Measurements from ENCODE around the gene GKN2. TPM values are rescaled to one million over a fixed set of nuclear protein-coding genes. Genes with fewer than 3 reads are reported as not detected.

The GKN2 gene
- total RNA-seq, 1 experiment from 2014 or later: not detected

GRCh38 chr2:68992933-68993332 is 40.2 kb upstream of the GKN2 start:
- Mint-ChIP-seq H3K36me3 (ENCODE audit: insufficient read depth, unreplicated experiment) (no peaks in the 10 kb centered on the region), H3K4me3 (ENCODE audit: unreplicated experiment) (no peak overlapping the region), H3K4me1 (ENCODE audit: low read depth, unreplicated experiment) (no peaks in the 10 kb centered on the region), H3K27me3 (ENCODE audit: insufficient read depth, unreplicated experiment) (peaks cover 15% of the 10 kb centered on the region), H3K27ac (ENCODE audit: unreplicated experiment) (no peak overlapping the region), H3K9me3 (ENCODE audit: unreplicated experiment) (no peaks in the 10 kb centered on the region)
- Histone ChIP-seq H3K4me3 (ENCODE audit: low read depth, low read length) (no peak overlapping the region), H3K4me1 (no peaks in the 10 kb centered on the region), H3K27me3 (replicated peaks; ENCODE audit: control insufficient read depth, insufficient read depth, low read length) (no peaks in the 10 kb centered on the region), H3K36me3 (ENCODE audit: control insufficient read depth, insufficient read depth, low read length) (no peaks in the 10 kb centered on the region), H3K9me3 (no peaks in the 10 kb centered on the region)
- DNase-seq: no peak
- TF ChIP-seq CTCF (IDR thresholded peaks at IDR 0.05; ENCODE audit: insufficient read depth in 1 of 2, low read depth in 1 of 2, low read length in 1 of 2, severe bottlenecking in 1 of 2, unreplicated experiment in 1 of 2): no peak
- no TSS peak for BruUV-seq (replicated peaks)
- ChIA-PET POLR2A (no interaction called here), CTCF (interaction anchor here (0.7 kb wide), 1 partner anchor 468 kb away, joined by 4 read pairs; no protein-coding TSS in a partner anchor)
- intact Hi-C loops (cut with micrococcal nuclease; ENCODE audit: unreplicated experiment): no loop called here

GRCh38 chr2:68992341-68992740 is 39.6 kb upstream of the GKN2 start:
- H3K27me3 ChIP-seq (replicated peaks; ENCODE audit: control insufficient read depth, insufficient read depth, low read length): no peaks in the 10 kb centered on the region
- Mint-ChIP-seq H3K27me3 (ENCODE audit: insufficient read depth, unreplicated experiment) (peaks cover 15% of the 10 kb centered on the region), H3K4me1 (ENCODE audit: low read depth, unreplicated experiment) (no peaks in the 10 kb centered on the region), H3K36me3 (ENCODE audit: insufficient read depth, unreplicated experiment) (no peaks in the 10 kb centered on the region), H3K9me3 (ENCODE audit: unreplicated experiment) (no peaks in the 10 kb centered on the region), H3K27ac (ENCODE audit: unreplicated experiment) (no peak overlapping the region), H3K4me3 (ENCODE audit: unreplicated experiment) (no peak overlapping the region)
- H3K9me3 ChIP-seq: no peaks in the 10 kb centered on the region
- CTCF ChIA-PET: no interaction called here
- no peaks in the 10 kb centered on the region for H3K4me1 ChIP-seq
- H3K36me3 ChIP-seq (ENCODE audit: control insufficient read depth, insufficient read depth, low read length): no peaks in the 10 kb centered on the region
- BruUV-seq (replicated peaks): no TSS peak
- no peak for DNase-seq
- no peak overlapping the region for H3K4me3 ChIP-seq (ENCODE audit: low read depth, low read length)
- intact Hi-C loops (cut with micrococcal nuclease; ENCODE audit: unreplicated experiment): no loop called here
- no peak for TF ChIP-seq CTCF (IDR thresholded peaks at IDR 0.05; ENCODE audit: insufficient read depth in 1 of 2, low read depth in 1 of 2, low read length in 1 of 2, severe bottlenecking in 1 of 2, unreplicated experiment in 1 of 2)
- POLR2A ChIA-PET: no interaction called here

- Mint-ChIP-seq H3K9me3 (ENCODE audit: unreplicated experiment) (no peaks in the 10 kb centered on the region), H3K4me1 (ENCODE audit: low read depth, unreplicated experiment) (no peaks in the 10 kb centered on the region), H3K4me3 (ENCODE audit: unreplicated experiment) (no peak overlapping the region), H3K27ac (ENCODE audit: unreplicated experiment) (no peak overlapping the region), H3K27me3 (ENCODE audit: insufficient read depth, unreplicated experiment) (peaks cover 18% of the 10 kb centered on the region), H3K36me3 (ENCODE audit: insufficient read depth, unreplicated experiment) (no peaks in the 10 kb centered on the region)
- POLR2A ChIA-PET: no interaction called here
- no peaks in the 10 kb centered on the region for H3K9me3 ChIP-seq
- no peak overlapping the region for H3K4me3 ChIP-seq (ENCODE audit: low read depth, low read length)
- no peak for TF ChIP-seq CTCF (IDR thresholded peaks at IDR 0.05; ENCODE audit: insufficient read depth in 1 of 2, low read depth in 1 of 2, low read length in 1 of 2, severe bottlenecking in 1 of 2, unreplicated experiment in 1 of 2)
- H3K4me1 ChIP-seq: no peaks in the 10 kb centered on the region
- BruUV-seq (replicated peaks): no TSS peak
- intact Hi-C loops (cut with micrococcal nuclease; ENCODE audit: unreplicated experiment): no loop called here
- H3K27me3 ChIP-seq (replicated peaks; ENCODE audit: control insufficient read depth, insufficient read depth, low read length): 0 out of 2 replicates have a peak, but pooled peaks cover 1% of the 10 kb centered on the region
- no peak for DNase-seq
- CTCF ChIA-PET: interaction anchor here (1.2 kb wide), 1 partner anchor 45 kb away, joined by 4 read pairs; no protein-coding TSS in a partner anchor
- H3K36me3 ChIP-seq (ENCODE audit: control insufficient read depth, insufficient read depth, low read length): no peaks in the 10 kb centered on the region
Measured at GRCh38 chr2:68989035-68989434, 36.3 kb upstream of the GKN2 start.

Measured in Caco-2 (cell line).